Measurements from ENCODE around the gene ATP8A2. TPM values are rescaled to one million over a fixed set of nuclear protein-coding genes. Genes with fewer than 3 reads are reported as not detected.
A peak's percentile ranks its signal among the peaks of the same experiment; 100 is the strongest.

Gene ATP8A2
- total RNA-seq, 1 donor from 2014 or later: 1.9 TPM

GRCh38 chr13:25478186-25478585 is 106.4 kb downstream of the ATP8A2 start:
- no peak overlapping the region for H3K27ac Mint-ChIP-seq (ENCODE audit: unreplicated experiment)
- H3K9me3 Mint-ChIP-seq (ENCODE audit: low read depth): peaks cover 7% of the 10 kb centered on the region
- H3K4me1 Mint-ChIP-seq (ENCODE audit: low read depth): no peaks in the 10 kb centered on the region
- H3K36me3 Mint-ChIP-seq (ENCODE audit: low read depth): no peaks in the 10 kb centered on the region
- TF ChIP-seq CTCF (IDR thresholded peaks at IDR 0.05): no peak
- H3K27me3 Mint-ChIP-seq (ENCODE audit: low read depth): peaks cover 20% of the 10 kb centered on the region
- no peak overlapping the region for H3K4me3 Mint-ChIP-seq (ENCODE audit: unreplicated experiment)
- DNase-seq (ENCODE audit: low spot score): no peak

DNA sequence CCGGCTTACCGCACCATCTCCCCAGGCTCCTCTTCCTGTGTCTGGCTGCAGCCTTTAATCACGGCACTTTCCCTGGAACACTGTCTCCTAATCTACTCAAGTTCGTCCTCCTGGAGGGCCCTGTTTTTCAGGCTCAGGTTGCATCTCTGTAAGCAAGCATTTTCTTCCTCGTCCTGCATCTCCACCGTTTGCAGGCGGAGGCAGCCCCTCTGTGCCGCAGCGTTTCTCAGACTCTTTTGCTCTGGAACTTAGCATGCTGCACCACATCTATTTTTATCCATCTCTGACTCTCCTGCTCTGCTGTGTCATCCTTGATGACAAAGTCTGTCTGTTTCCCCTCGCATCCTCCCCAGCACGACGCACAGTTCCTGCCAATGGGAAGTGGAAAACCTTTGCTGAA is 117.5 kb downstream of the ATP8A2 start:
- no peak for TF ChIP-seq CTCF (IDR thresholded peaks at IDR 0.05)
- H3K9me3 Mint-ChIP-seq (ENCODE audit: low read depth): no peaks in the 10 kb centered on the region
- H3K27ac Mint-ChIP-seq (ENCODE audit: unreplicated experiment): no peak overlapping the region
- peak overlapping the region; percentile 17 for H3K4me3 Mint-ChIP-seq (ENCODE audit: unreplicated experiment)
- no peaks in the 10 kb centered on the region for H3K36me3 Mint-ChIP-seq (ENCODE audit: low read depth)
- peaks cover 7% of the 10 kb centered on the region for H3K4me1 Mint-ChIP-seq (ENCODE audit: low read depth)
- H3K27me3 Mint-ChIP-seq (ENCODE audit: low read depth): peaks cover 41% of the 10 kb centered on the region
- DNase-seq (ENCODE audit: low spot score): no peak

DNA sequence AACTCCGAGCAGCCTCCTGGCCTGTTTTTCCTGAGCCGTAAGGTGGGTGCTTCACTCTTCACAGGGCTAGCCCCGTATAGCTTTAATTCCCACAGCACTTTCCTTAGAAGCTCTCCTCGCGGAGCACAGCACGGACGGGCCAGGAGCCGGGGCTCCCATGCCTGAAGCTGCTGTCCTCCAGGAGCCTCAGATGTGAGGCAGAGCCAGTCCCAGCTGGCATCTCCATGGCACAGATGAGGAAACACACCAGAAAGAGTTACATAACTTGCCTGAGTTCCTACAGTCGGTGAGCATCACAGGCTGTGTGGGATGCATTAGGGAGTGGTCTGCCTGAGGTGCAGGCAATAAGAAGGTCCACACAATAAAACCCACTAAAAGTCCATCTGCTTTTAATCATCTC is 118.5 kb downstream of the ATP8A2 start:
- H3K4me1 Mint-ChIP-seq (ENCODE audit: low read depth): peaks cover 7% of the 10 kb centered on the region
- DNase-seq (ENCODE audit: low spot score): no peak
- no peak overlapping the region for H3K27ac Mint-ChIP-seq (ENCODE audit: unreplicated experiment)
- TF ChIP-seq CTCF (IDR thresholded peaks at IDR 0.05): no peak
- H3K9me3 Mint-ChIP-seq (ENCODE audit: low read depth): no peaks in the 10 kb centered on the region
- no peak overlapping the region for H3K4me3 Mint-ChIP-seq (ENCODE audit: unreplicated experiment)
- H3K27me3 Mint-ChIP-seq (ENCODE audit: low read depth): peaks cover 41% of the 10 kb centered on the region
- no peaks in the 10 kb centered on the region for H3K36me3 Mint-ChIP-seq (ENCODE audit: low read depth)

DNA sequence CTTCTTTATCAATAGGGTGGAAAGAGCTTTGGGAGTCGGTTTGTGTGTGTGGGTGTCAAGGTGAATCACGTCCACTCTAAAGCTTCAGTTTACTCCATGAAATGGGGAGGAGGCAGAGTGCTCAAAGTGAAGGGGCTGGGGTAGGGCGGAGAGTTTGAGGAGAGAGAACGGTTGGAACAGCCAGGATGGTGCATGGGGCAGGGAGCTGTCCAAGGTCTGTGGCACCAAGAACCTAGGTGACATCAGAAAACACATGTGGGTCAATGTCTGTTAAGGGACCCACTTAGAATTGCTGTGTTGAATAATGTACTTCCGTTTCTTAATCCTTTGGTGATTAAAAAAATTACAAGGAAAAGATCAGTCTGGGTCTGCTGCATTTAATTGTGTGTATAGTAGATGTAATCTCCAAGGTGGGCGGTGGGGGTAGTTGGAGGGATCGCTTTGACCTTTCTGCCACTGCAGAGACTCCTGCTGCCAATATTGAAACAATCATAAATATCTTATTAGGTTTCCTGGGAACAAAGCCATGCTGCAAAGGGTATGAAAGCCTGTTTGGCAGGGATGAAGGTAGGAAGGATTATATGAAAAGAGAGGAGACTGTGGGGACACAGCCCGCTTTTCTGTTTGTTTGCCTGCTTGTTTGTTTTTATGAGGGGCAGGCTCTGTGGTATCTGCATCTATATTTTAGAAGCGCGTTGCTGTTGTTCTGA is 122.3 kb downstream of the ATP8A2 start:
- H3K27me3 Mint-ChIP-seq (ENCODE audit: low read depth): peaks cover 45% of the 10 kb centered on the region
- H3K9me3 Mint-ChIP-seq (ENCODE audit: low read depth): no peaks in the 10 kb centered on the region
- no peak overlapping the region for H3K27ac Mint-ChIP-seq (ENCODE audit: unreplicated experiment)
- no peaks in the 10 kb centered on the region for H3K36me3 Mint-ChIP-seq (ENCODE audit: low read depth)
- no peak for DNase-seq (ENCODE audit: low spot score)
- no peak overlapping the region for H3K4me3 Mint-ChIP-seq (ENCODE audit: unreplicated experiment)
- H3K4me1 Mint-ChIP-seq (ENCODE audit: low read depth): peaks cover 5% of the 10 kb centered on the region
- TF ChIP-seq CTCF (IDR thresholded peaks at IDR 0.05): no peak

- Mint-ChIP-seq H3K4me3 (ENCODE audit: unreplicated experiment) (no peak overlapping the region), H3K4me1 (ENCODE audit: low read depth) (no peaks in the 10 kb centered on the region), H3K36me3 (ENCODE audit: low read depth) (no peaks in the 10 kb centered on the region), H3K9me3 (ENCODE audit: low read depth) (no peaks in the 10 kb centered on the region), H3K27me3 (ENCODE audit: low read depth) (peaks cover 44% of the 10 kb centered on the region), H3K27ac (ENCODE audit: unreplicated experiment) (no peak overlapping the region)
- DNase-seq (ENCODE audit: low spot score): no peak
- TF ChIP-seq CTCF (IDR thresholded peaks at IDR 0.05): no peak
Measured at GRCh38 chr13:25494698-25495411, 123.1 kb downstream of the ATP8A2 start.

Data from chondrocyte (in vitro differentiated cells).